ENCODE measurements around the gene PDZD11.
"Not testable (repeated sequence)": the region's sequence is repeated elsewhere in the genome, so short reads cannot be mapped to it uniquely, and the experiment has no call there.

Gene PDZD11

GRCh38 chrX:70257423-70258288 lies 32.1 kb downstream of the PDZD11 start:
- DNase-seq (ENCODE audit: low spot score) = no peak

GRCh38 chrX:70255452-70255851 lies 34.3 kb downstream of the PDZD11 start:
- no peak for DNase-seq (ENCODE audit: low spot score)

GRCh38 chrX:70254909-70255308 lies 34.8 kb downstream of the PDZD11 start:
- no peak for DNase-seq (ENCODE audit: low spot score)

- DNase-seq (ENCODE audit: low spot score) = no peak
These were observed 35.7 kb downstream of the PDZD11 start for GRCh38 chrX:70254063-70254400.

- no peak for DNase-seq (ENCODE audit: low spot score)
These were observed 36.2 kb downstream of the PDZD11 start for GRCh38 chrX:70253377-70254062.

- DNase-seq (ENCODE audit: low spot score) = no peak
These were observed 37.2 kb downstream of the PDZD11 start for GRCh38 chrX:70252491-70252890.

GRCh38 chrX:70247252-70247651 lies 42.5 kb downstream of the PDZD11 start:
- DNase-seq (ENCODE audit: low spot score) = no peak

GRCh38 chrX:70244881-70245280 lies 44.8 kb downstream of the PDZD11 start:
- DNase-seq (ENCODE audit: low spot score) = no peak

GRCh38 chrX:70243601-70244000 lies 46.1 kb downstream of the PDZD11 start:
- DNase-seq (ENCODE audit: low spot score) = not testable (repeated sequence)

GRCh38 chrX:70241501-70241900 lies 48.2 kb downstream of the PDZD11 start:
- DNase-seq (ENCODE audit: low spot score) = no peak

- DNase-seq (ENCODE audit: low spot score) = no peak
These were observed 49.0 kb downstream of the PDZD11 start for GRCh38 chrX:70240751-70241150.

Data from HuH-7 (cell line).